Esophagus muscularis mucosa (tissue), 4 donors: ENCODE data around the gene ACSM2B. TPM values are rescaled to one million over a fixed set of nuclear protein-coding genes. Genes with fewer than 3 reads are reported as not detected.
"Not testable (repeated sequence)": the region's sequence is repeated elsewhere in the genome, so short reads cannot be mapped to it uniquely, and the experiment has no call there.

Source experiments
- DNase-seq: peaks from one replicate; pipeline ENCODE4 v3.0.0-alpha.2; 2017; ENCODE audit errors: extremely low spot score
- H3K27ac ChIP-seq, 4 donors: fragments of 200-600 bp; sonication (generic); replicated peaks in 1 of 4; 1 replicate in 3 of 4; 2 replicates in 1 of 4; pipeline ENCODE4 v1.5.1; 2016 to 2019; ENCODE audit warnings: mild to moderate bottlenecking in 1 of 4
- H3K27me3 ChIP-seq, 4 donors: fragments of 200-600 bp; sonication (generic); one replicate each; pipeline versions ENCODE4 v1.5.1 to v1.6.0; 2016 to 2019
- H3K36me3 ChIP-seq, 4 donors: fragments of 200-600 bp; sonication (generic); one replicate each; pipeline ENCODE4 v1.5.1; 2016 to 2019
- H3K4me1 ChIP-seq, 4 donors: fragments of 200-600 bp; sonication (generic); one replicate each; pipeline ENCODE4 v1.5.1; 2016 to 2019
- H3K4me3 ChIP-seq, 4 donors: fragments of 200-600 bp; sonication (generic); 1 replicate in 2 of 4; 2 replicates in 2 of 4; pipeline ENCODE4 v1.5.1; 2016 to 2019; ENCODE audit warnings: mild to moderate bottlenecking in 4 of 4, moderate library complexity in 1 of 4
- H3K9me3 ChIP-seq, 4 donors: fragments of 200-600 bp; sonication (generic); 1 replicate in 3 of 4; 2 replicates in 1 of 4; pipeline ENCODE4 v1.5.1; 2016 to 2019
- CTCF ChIP-seq, 3 experiments: fragments of 200-600 bp in 2 of 3; fragments of 450-650 bp in 1 of 3; sonication (generic) in 2 of 3; IDR thresholded peaks; one replicate each; pipeline ENCODE4 v1.5.1; 2017 to 2019; ENCODE audit warnings: antibody characterized with exemption in 3 of 3, mild to moderate bottlenecking in 2 of 3, moderate library complexity in 1 of 3
- EP300 ChIP-seq: sonication (generic); formaldehyde crosslinking; IDR thresholded peaks from one replicate; pipeline ENCODE4 v1.6.1; 2017; ENCODE audit warnings: antibody characterized with exemption
- POLR2A ChIP-seq: fragments of 450-650 bp; IDR thresholded peaks from one replicate; pipeline ENCODE4 v1.6.1; 2017; ENCODE audit warnings: antibody characterized with exemption, moderate library complexity, mild to moderate bottlenecking, low read depth
- POLR2AphosphoS5 ChIP-seq, 2 donors: sonication (generic); formaldehyde crosslinking; IDR thresholded peaks; one replicate each; pipeline ENCODE4 v1.6.1; 2017; ENCODE audit warnings: antibody characterized with exemption in 2 of 2
- WGBS: methylation state at CpG from one replicate; pipeline ENCODE4 v1.1.5; 2018; 5-methylcytosine and 5-hydroxymethylcytosine counted together
- intact Hi-C: fragments of 100-400 bp; cut with DNase I; formaldehyde crosslinking; loops from one replicate; pipeline ENCODE4 v1.15.1; 2023
- small RNA-seq, 3 donors: library from RNA; depleted of rRNA; stranded (forward); fragments of <200 nt; gene quantifications; one replicate each; pipeline ENCODE3, GENCODE V24; 2016
- total RNA-seq, 4 donors: library from RNA; depleted of rRNA; stranded (reverse); fragments of >200 nt; gene quantifications; one replicate each; pipeline versions ENCODE4 v1.1.0 to v1.2.1, GENCODE V29; 2016

ACSM2B gene
- total RNA-seq, 4 donors from 2014 or later = not detected

- H3K4me3 ChIP-seq = no peak overlapping the region
- H3K4me1 ChIP-seq = no peaks in the 10 kb centered on the region
- intact Hi-C loops = no loop called here
- no peaks in the 10 kb centered on the region for H3K36me3 ChIP-seq
- TF ChIP-seq POLR2A (no peak), CTCF (IDR thresholded peaks at IDR 0.05) (no peak), EP300 (no peak), POLR2AphosphoS5 (IDR thresholded peaks at IDR 0.05) (no peak)
- H3K9me3 ChIP-seq = peaks cover 0 to 17% (median 6%) of the 10 kb centered on the region in 4 donors
- no peak overlapping the region for H3K27ac ChIP-seq
- peak; percentile 45 for DNase-seq
- no peaks in the 10 kb centered on the region for H3K27me3 ChIP-seq
- WGBS = no CpG with 5 or more reads among the region's 1 CpG
These were observed 71.7 kb downstream of the ACSM2B start for GRCh38 chr16:20504418-20504817.

- intact Hi-C loops, H3K9me3 ChIP-seq, H3K4me3 ChIP-seq, H3K27me3 ChIP-seq, DNase-seq, H3K27ac ChIP-seq, H3K4me1 ChIP-seq, H3K36me3 ChIP-seq: not testable (repeated sequence)
- WGBS = no CpG with 5 or more reads among the region's 11 CpGs
These were observed 84.7 kb downstream of the ACSM2B start for GRCh38 chr16:20491448-20491847.

DNA sequence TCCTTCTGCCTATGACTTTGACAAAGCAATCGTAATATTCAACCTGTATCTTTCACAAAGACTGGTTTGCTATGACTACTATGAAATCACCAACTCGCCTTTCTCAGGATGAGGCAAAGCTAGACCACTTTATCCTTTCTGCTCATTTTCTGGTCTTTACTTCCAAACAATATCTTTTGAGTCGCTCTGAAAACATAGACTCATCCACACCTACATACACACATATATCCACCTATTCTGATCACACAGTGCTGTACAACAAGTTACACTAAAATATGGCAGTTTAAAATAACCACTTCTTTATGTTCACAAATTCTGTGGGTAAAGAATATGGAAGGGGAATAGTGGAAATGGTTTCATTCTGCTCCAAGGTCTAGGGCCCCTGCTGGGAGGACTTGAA lies 85.2 kb downstream of the ACSM2B start:
- no CpG with 5 or more reads among the region's 3 CpGs for WGBS
- H3K27me3 ChIP-seq, H3K4me3 ChIP-seq, H3K4me1 ChIP-seq, DNase-seq, H3K27ac ChIP-seq, H3K9me3 ChIP-seq, intact Hi-C loops, H3K36me3 ChIP-seq: not testable (repeated sequence)

Small RNA genes within 50 kb of the gene (small RNA-seq; reads per million reads assigned to genes)
- 0 reads per million in 3 donors for gene AC141273.3

Other genes starting within 250 kb of the ACSM2B start
- not detected for gene GP2, start 248.9 kb downstream of the ACSM2B start, total RNA-seq
- not detected for gene UMOD, start 223.7 kb downstream of the ACSM2B start, total RNA-seq
- gene PDILT, start 171.6 kb downstream of the ACSM2B start, total RNA-seq = not detected
- 1 to 10 TPM; 1.6 to 6.1 (median 3.7) TPM for gene ACSM5, start 166.8 kb downstream of the ACSM2B start, total RNA-seq
- 1 to 10 TPM in 1 of 4 donors, not detected in 3; 1.3 TPM for gene ACSM2A, start 124.8 kb downstream of the ACSM2B start, total RNA-seq
- gene ACSM1, start 121.3 kb upstream of the ACSM2B start, total RNA-seq = under 1 TPM; 0.50 to 0.83 (median 0.65) TPM
- gene THUMPD1, start 165.5 kb upstream of the ACSM2B start, total RNA-seq = 100 to 1,000 TPM in 1 of 4 donors, 10 to 100 TPM in 3; 54.0 to 102 (median 84.0) TPM
- 10 to 100 TPM in 1 of 4 donors, 1 to 10 TPM in 3; 4.3 to 11.0 (median 5.9) TPM for gene ACSM3, start 187.6 kb upstream of the ACSM2B start, total RNA-seq
- gene ERI2, start 230.1 kb upstream of the ACSM2B start, total RNA-seq = 10 to 100 TPM in 3 of 4 donors, 1 to 10 TPM in 1; 8.3 to 21.2 (median 13.6) TPM
- 1 to 10 TPM; 2.0 to 4.9 (median 2.7) TPM for gene REXO5, start 230.2 kb upstream of the ACSM2B start, total RNA-seq